Ectodermal cell (in vitro differentiated cells): ENCODE results near the gene FCHSD2.
"Not testable (repeated sequence)": the region's sequence is repeated elsewhere in the genome, so short reads cannot be mapped to it uniquely, and the experiment has no call there.

Experiments
- H3K27ac ChIP-seq: 2 replicates; pipeline ENCODE4 v1.7.0; 2013; ENCODE audit warnings: mild to moderate bottlenecking, low read depth, low read length; ENCODE audit not compliant: insufficient read depth, poor library complexity, severe bottlenecking
- H3K27me3 ChIP-seq: 2 replicates; pipeline ENCODE4 v1.7.0; 2013; ENCODE audit warnings: mild to moderate bottlenecking, low read length; ENCODE audit not compliant: insufficient read depth, control insufficient read depth, poor library complexity, severe bottlenecking
- H3K36me3 ChIP-seq: one replicate; pipeline ENCODE4 v1.7.0; 2013; ENCODE audit warnings: low read length; ENCODE audit not compliant: control insufficient read depth, insufficient read depth
- H3K4me1 ChIP-seq: one replicate; pipeline ENCODE4 v1.7.0; 2013; ENCODE audit warnings: low read length; ENCODE audit not compliant: control insufficient read depth, insufficient read depth
- H3K4me3 ChIP-seq: 2 replicates; pipeline ENCODE4 v1.7.0; 2013; ENCODE audit warnings: low read depth, low read length, control low read depth; ENCODE audit not compliant: insufficient read depth
- H3K9me3 ChIP-seq: 2 replicates; pipeline ENCODE4 v1.7.0; 2013; ENCODE audit warnings: mild to moderate bottlenecking, low read length, moderate library complexity; ENCODE audit not compliant: control insufficient read depth
- WGBS, 2 experiments: methylation state at CpG; one replicate each; pipeline ENCODE4 v1.1.7; 2013; ENCODE audit warnings: missing lambda C conversion rate in 2 of 2; 5-methylcytosine and 5-hydroxymethylcytosine counted together

The FCHSD2 gene

GRCh38 chr11:72811686-72812085, 330.4 kb downstream of the FCHSD2 start:
- H3K36me3 ChIP-seq, H3K27me3 ChIP-seq, H3K4me3 ChIP-seq, H3K4me1 ChIP-seq, H3K9me3 ChIP-seq, H3K27ac ChIP-seq: not testable (repeated sequence)
- 93 to 94% methylated on average over 10 of the region's 10 CpGs for WGBS, 2 experiments

DNA sequence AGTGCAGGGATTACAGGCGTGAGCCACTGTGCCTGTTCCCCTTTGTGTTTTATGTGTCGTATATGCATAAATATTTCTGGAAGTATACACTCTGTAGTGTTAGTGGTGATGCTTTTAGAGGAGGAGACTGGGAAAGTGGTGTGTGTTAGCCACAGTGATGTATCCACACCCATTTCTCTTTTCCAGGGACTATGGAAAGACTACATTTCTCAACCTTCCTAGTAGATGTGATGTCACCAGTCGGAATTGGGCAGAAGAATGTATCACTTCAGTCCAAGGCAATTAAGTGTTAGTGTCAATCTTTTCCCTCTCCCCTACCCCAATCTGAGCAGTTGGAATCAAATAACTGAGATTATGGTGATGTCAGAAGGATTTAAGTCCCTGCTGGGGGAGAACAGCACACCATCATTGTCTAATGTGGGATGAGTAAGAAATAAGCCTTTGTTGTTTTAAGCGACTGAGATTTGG, 333.8 kb downstream of the FCHSD2 start:
- H3K4me1 ChIP-seq, result peaks cover 9% of the 10 kb centered on the region
- H3K36me3 ChIP-seq, result no peaks in the 10 kb centered on the region
- 89 to 95% methylated on average over 4 of the region's 4 CpGs for WGBS, 2 experiments
- H3K4me3 ChIP-seq, result no peak overlapping the region
- no peaks in the 10 kb centered on the region for H3K9me3 ChIP-seq
- no peaks in the 10 kb centered on the region for H3K27me3 ChIP-seq
- no peak overlapping the region for H3K27ac ChIP-seq

GRCh38 chr11:72807792-72808191, 334.3 kb downstream of the FCHSD2 start:
- no peaks in the 10 kb centered on the region for H3K27me3 ChIP-seq
- H3K27ac ChIP-seq, result no peak overlapping the region
- no peaks in the 10 kb centered on the region for H3K9me3 ChIP-seq
- peaks cover 5% of the 10 kb centered on the region for H3K4me1 ChIP-seq
- no peak overlapping the region for H3K4me3 ChIP-seq
- WGBS, 2 experiments, result 88 to 91% methylated on average over 2 of the region's 2 CpGs
- H3K36me3 ChIP-seq, result no peaks in the 10 kb centered on the region

GRCh38 chr11:72807021-72807693, 335.0 kb downstream of the FCHSD2 start:
- H3K4me3 ChIP-seq, result no peak overlapping the region
- no peak overlapping the region for H3K27ac ChIP-seq
- H3K36me3 ChIP-seq, result no peaks in the 10 kb centered on the region
- no peaks in the 10 kb centered on the region for H3K27me3 ChIP-seq
- no peaks in the 10 kb centered on the region for H3K9me3 ChIP-seq
- 93 to 96% methylated on average over 5 of the region's 5 CpGs for WGBS, 2 experiments
- H3K4me1 ChIP-seq, result no peaks in the 10 kb centered on the region

- H3K27ac ChIP-seq, H3K36me3 ChIP-seq, H3K4me3 ChIP-seq, H3K4me1 ChIP-seq, H3K9me3 ChIP-seq, H3K27me3 ChIP-seq: not testable (repeated sequence)
- 96 to 100% methylated on average over 1 of the region's 1 CpG for WGBS, 2 experiments
Measured at GRCh38 chr11:72806378-72806777, 335.7 kb downstream of the FCHSD2 start.

- no peaks in the 10 kb centered on the region for H3K9me3 ChIP-seq
- no peaks in the 10 kb centered on the region for H3K36me3 ChIP-seq
- WGBS, 2 experiments, result 89 to 93% methylated on average over 5 of the region's 6 CpGs
- H3K4me1 ChIP-seq, result no peaks in the 10 kb centered on the region
- H3K4me3 ChIP-seq, result no peak overlapping the region
- H3K27ac ChIP-seq, result no peak overlapping the region
- H3K27me3 ChIP-seq, result no peaks in the 10 kb centered on the region
Measured at GRCh38 chr11:72805216-72805615, 336.9 kb downstream of the FCHSD2 start.

DNA sequence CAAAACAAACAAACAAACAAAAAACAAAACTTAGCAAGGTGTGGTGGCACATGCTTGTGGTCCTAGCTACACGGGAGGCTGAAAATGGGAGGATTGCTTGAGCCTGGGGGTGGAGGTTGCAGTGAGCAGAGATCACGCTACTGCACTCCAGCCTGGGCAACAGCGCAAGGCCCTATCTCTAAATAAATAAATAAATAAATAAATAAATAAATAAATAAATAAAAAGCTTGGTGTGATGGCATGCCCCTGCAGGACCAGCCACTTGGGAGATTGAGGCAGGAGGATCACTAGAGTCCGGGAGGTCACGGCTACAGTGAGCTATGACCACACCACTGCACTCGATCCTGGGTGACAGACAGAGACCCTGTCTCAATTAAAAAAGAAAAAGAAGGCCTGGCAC, 339.3 kb downstream of the FCHSD2 start:
- Histone ChIP-seq H3K9me3 (no peaks in the 10 kb centered on the region), H3K36me3 (no peaks in the 10 kb centered on the region), H3K27me3 (no peaks in the 10 kb centered on the region), H3K4me1 (no peaks in the 10 kb centered on the region), H3K4me3 (no peak overlapping the region), H3K27ac (no peak overlapping the region)
- 88 to 94% methylated on average over 4 to 5 of the region's 6 CpGs for WGBS, 2 experiments

GRCh38 chr11:72799441-72799840, 342.7 kb downstream of the FCHSD2 start:
- no peak overlapping the region for H3K4me3 ChIP-seq
- no peaks in the 10 kb centered on the region for H3K4me1 ChIP-seq
- H3K27me3 ChIP-seq, result no peaks in the 10 kb centered on the region
- H3K9me3 ChIP-seq, result no peaks in the 10 kb centered on the region
- 92 to 95% methylated on average over 4 of the region's 4 CpGs for WGBS, 2 experiments
- no peaks in the 10 kb centered on the region for H3K36me3 ChIP-seq
- H3K27ac ChIP-seq, result no peak overlapping the region

GRCh38 chr11:72798361-72798760, 343.8 kb downstream of the FCHSD2 start:
- H3K36me3 ChIP-seq, result no peaks in the 10 kb centered on the region
- 77 to 83% methylated on average over 4 of the region's 4 CpGs for WGBS, 2 experiments
- no peaks in the 10 kb centered on the region for H3K9me3 ChIP-seq
- no peaks in the 10 kb centered on the region for H3K4me1 ChIP-seq
- no peak overlapping the region for H3K4me3 ChIP-seq
- no peak overlapping the region for H3K27ac ChIP-seq
- H3K27me3 ChIP-seq, result no peaks in the 10 kb centered on the region

DNA sequence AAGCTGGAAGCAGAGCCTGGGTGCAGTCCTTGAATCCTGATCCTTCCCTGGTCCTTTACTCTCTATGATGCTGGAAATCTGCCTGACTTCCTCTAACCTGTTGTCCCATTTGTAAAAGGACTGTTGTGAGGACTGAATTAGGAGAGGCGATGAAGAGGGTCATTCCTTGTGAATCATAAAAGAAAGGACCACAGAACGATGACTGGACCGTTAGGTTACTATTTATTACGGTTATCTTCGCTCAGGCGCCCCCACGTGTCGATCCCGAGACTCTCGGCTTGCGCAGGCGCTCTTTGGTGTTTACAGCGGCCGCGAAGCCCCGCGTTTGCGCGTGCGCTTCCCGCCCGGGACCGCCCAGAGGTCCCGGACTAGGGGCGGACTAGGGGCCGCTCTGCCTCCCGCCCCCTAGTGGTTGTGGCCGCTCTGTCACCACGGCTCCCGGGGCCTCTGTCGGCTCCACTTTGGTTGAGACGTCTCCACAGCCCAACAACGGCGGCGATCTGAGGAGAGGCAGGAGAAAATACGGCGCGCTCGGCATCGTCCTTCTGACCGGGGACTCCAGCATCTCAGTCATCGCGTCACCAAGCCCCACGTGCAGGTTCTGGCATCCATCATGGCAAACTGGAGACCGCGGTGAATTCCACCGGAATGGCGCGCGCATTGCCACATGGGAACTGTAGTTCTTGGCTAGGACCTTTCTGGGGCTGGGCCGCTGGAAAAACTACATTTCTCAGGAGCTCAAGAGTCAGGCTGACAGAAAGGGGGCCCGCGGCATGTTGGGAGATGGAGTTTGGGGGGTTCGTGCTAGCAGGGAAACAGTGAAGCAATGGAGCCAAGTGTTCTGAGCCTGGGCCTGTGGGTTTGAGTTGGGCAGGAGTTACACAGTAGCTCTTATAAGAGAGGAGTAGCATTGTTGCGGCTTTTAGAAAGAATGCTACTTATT, 348.4 kb downstream of the FCHSD2 start, which contains the start of gene STARD10:
STARD10 (minus strand) TSS at position 623 of the 943 bp plus-strand sequence. CDS start 12,866 bp downstream, outside the sequence.
- Histone ChIP-seq H3K36me3 (no peaks in the 10 kb centered on the region), H3K9me3 (no peaks in the 10 kb centered on the region), H3K4me1 (peaks cover 8% of the 10 kb centered on the region), H3K27me3 (no peaks in the 10 kb centered on the region), H3K4me3 (peak within 1 kb of the TSS; percentile 87), H3K27ac (peak within 1 kb of the TSS; percentile 89)
- WGBS, 2 experiments, result 2% methylated on average over 55 of the region's 55 CpGs
